ENCODE data around the gene GPN1. TPM values are rescaled to one million over a fixed set of nuclear protein-coding genes. Genes with fewer than 3 reads are reported as not detected.
"Not testable (repeated sequence)": the region's sequence is repeated elsewhere in the genome, so short reads cannot be mapped to it uniquely, and the experiment has no call there.

The GPN1 gene
- total RNA-seq, 4 donors from 2014 or later = 18.8 to 28.1 (median 22.7) TPM

- no peaks in the 10 kb centered on the region for H3K27me3 ChIP-seq
- 92% methylated on average over 4 of the region's 4 CpGs for WGBS
- peaks cover 42 to 97% (median 78%) of the 10 kb centered on the region in 4 donors for H3K36me3 ChIP-seq
Measured at GRCh38 chr2:27671235-27671634, 42.4 kb downstream of the GPN1 start.

GRCh38 chr2:27672723-27673486, 44.1 kb downstream of the GPN1 start:
- DNase-seq (ENCODE audit: extremely low spot score) = no peak
- intact Hi-C loops (cut with DNase I) = no loop called here
- WGBS = 91% methylated on average over 5 of the region's 5 CpGs
- Histone ChIP-seq H3K9me3 (no peaks in the 10 kb centered on the region), H3K4me3 (no peak overlapping the region), H3K27me3 (no peaks in the 10 kb centered on the region), H3K27ac (replicated peaks in 1 of 4) (no peak overlapping the region), H3K4me1 (no peaks in the 10 kb centered on the region), H3K36me3 (peaks cover 39 to 99% (median 83%) of the 10 kb centered on the region in 4 donors)
- no peak for TF ChIP-seq CTCF (IDR thresholded peaks at IDR 0.05)
- no peak for TF ChIP-seq POLR2A (IDR thresholded peaks at IDR 0.05; ENCODE audit: low read depth)
- no peak for TF ChIP-seq EP300 (IDR thresholded peaks at IDR 0.05)
- TF ChIP-seq POLR2AphosphoS5 (IDR thresholded peaks at IDR 0.05) = no peak

More at GRCh38 chr2:27671235-27671634, 42.4 kb downstream of the GPN1 start:
- Histone ChIP-seq H3K27ac (replicated peaks in 1 of 4) (no peak overlapping the region), H3K9me3 (no peaks in the 10 kb centered on the region), H3K4me3 (no peak overlapping the region), H3K4me1 (peaks cover 0 to 2% (median under 1%) of the 10 kb centered on the region in 4 donors)
- DNase-seq (ENCODE audit: extremely low spot score) = no peak
- no peak for TF ChIP-seq CTCF (IDR thresholded peaks at IDR 0.05)
- no peak for TF ChIP-seq POLR2AphosphoS5 (IDR thresholded peaks at IDR 0.05)
- no peak for TF ChIP-seq EP300 (IDR thresholded peaks at IDR 0.05)
- TF ChIP-seq POLR2A (IDR thresholded peaks at IDR 0.05; ENCODE audit: low read depth) = no peak
- intact Hi-C loops (cut with DNase I) = no loop called here

GRCh38 chr2:27680571-27680970, 51.7 kb downstream of the GPN1 start:
- 89% methylated on average over 2 of the region's 2 CpGs for WGBS
- Histone ChIP-seq H3K36me3 (peaks cover 39 to 95% (median 71%) of the 10 kb centered on the region in 4 donors), H3K4me3 (no peak overlapping the region), H3K9me3 (no peaks in the 10 kb centered on the region), H3K27ac (replicated peaks in 1 of 4) (no peak overlapping the region), H3K4me1 (peaks cover 0 to 13% (median 7%) of the 10 kb centered on the region in 4 donors), H3K27me3 (no peaks in the 10 kb centered on the region)
- no peak for TF ChIP-seq EP300 (IDR thresholded peaks at IDR 0.05)
- no peak for TF ChIP-seq POLR2AphosphoS5 (IDR thresholded peaks at IDR 0.05)
- TF ChIP-seq POLR2A (IDR thresholded peaks at IDR 0.05; ENCODE audit: low read depth) = no peak
- TF ChIP-seq CTCF (IDR thresholded peaks at IDR 0.05) = no peak
- intact Hi-C loops (cut with DNase I) = loop anchor here (5.0 kb wide), 1 partner anchor 772 kb away; no protein-coding TSS in a partner anchor
- DNase-seq (ENCODE audit: extremely low spot score) = no peak

- TF ChIP-seq EP300 (IDR thresholded peaks at IDR 0.05) (no peak), POLR2A (IDR thresholded peaks at IDR 0.05; ENCODE audit: low read depth) (no peak), CTCF (IDR thresholded peaks at IDR 0.05) (no peak), POLR2AphosphoS5 (IDR thresholded peaks at IDR 0.05) (no peak)
- H3K36me3 ChIP-seq = peaks cover 42 to 95% (median 72%) of the 10 kb centered on the region in 4 donors
Measured at GRCh38 chr2:27681841-27682240, 53.0 kb downstream of the GPN1 start.

GRCh38 chr2:27682334-27682771, 53.5 kb downstream of the GPN1 start:
- H3K9me3 ChIP-seq; H3K27me3 ChIP-seq; DNase-seq (ENCODE audit: extremely low spot score); H3K4me3 ChIP-seq: not testable (repeated sequence)
- Histone ChIP-seq H3K27ac (replicated peaks in 1 of 4) (peak overlapping the region in 3 of 4 donors; percentile 3 to 55 (median 36)), H3K4me1 (peaks cover 0 to 13% (median 7%) of the 10 kb centered on the region in 4 donors), H3K36me3 (peaks cover 41 to 95% (median 71%) of the 10 kb centered on the region in 4 donors)
- WGBS = 80% methylated on average over 7 of the region's 7 CpGs
- intact Hi-C loops (cut with DNase I) = loop anchor here (5.0 kb wide), 1 partner anchor 770 kb away; no protein-coding TSS in a partner anchor

More at GRCh38 chr2:27681841-27682240, 53.0 kb downstream of the GPN1 start:
- no peak overlapping the region for H3K4me3 ChIP-seq
- peak overlapping the region in 3 of 4 donors; percentile 3 to 55 (median 36) for H3K27ac ChIP-seq (replicated peaks in 1 of 4)
- H3K9me3 ChIP-seq = no peaks in the 10 kb centered on the region
- 82% methylated on average over 1 of the region's 1 CpG for WGBS
- intact Hi-C loops (cut with DNase I) = loop anchor here (5.0 kb wide), 1 partner anchor 770 kb away; no protein-coding TSS in a partner anchor
- no peak for DNase-seq (ENCODE audit: extremely low spot score)
- H3K27me3 ChIP-seq = no peaks in the 10 kb centered on the region
- H3K4me1 ChIP-seq = peaks cover 0 to 13% (median 7%) of the 10 kb centered on the region in 4 donors
